GM12801 (cell line): ENCODE data around the gene PLA2G15.

ENCODE experiments used
- TF ChIP-seq, protein P1 (sequence below): IDR thresholded peaks from one replicate; pipeline ENCODE4 v1.5.1; 2011; ENCODE audit warnings: control low read depth; ENCODE audit not compliant: insufficient read length; ENCODE audit errors: extremely low read depth

Gene PLA2G15

GRCh38 chr16:68275611-68276191 is 30.5 kb downstream of the PLA2G15 start:
- TF ChIP-seq, protein P1, sequence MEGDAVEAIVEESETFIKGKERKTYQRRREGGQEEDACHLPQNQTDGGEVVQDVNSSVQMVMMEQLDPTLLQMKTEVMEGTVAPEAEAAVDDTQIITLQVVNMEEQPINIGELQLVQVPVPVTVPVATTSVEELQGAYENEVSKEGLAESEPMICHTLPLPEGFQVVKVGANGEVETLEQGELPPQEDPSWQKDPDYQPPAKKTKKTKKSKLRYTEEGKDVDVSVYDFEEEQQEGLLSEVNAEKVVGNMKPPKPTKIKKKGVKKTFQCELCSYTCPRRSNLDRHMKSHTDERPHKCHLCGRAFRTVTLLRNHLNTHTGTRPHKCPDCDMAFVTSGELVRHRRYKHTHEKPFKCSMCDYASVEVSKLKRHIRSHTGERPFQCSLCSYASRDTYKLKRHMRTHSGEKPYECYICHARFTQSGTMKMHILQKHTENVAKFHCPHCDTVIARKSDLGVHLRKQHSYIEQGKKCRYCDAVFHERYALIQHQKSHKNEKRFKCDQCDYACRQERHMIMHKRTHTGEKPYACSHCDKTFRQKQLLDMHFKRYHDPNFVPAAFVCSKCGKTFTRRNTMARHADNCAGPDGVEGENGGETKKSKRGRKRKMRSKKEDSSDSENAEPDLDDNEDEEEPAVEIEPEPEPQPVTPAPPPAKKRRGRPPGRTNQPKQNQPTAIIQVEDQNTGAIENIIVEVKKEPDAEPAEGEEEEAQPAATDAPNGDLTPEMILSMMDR = no peak

- TF ChIP-seq, protein P1 = no peak
Observed at GRCh38 chr16:68276223-68276622, 31.1 kb downstream of the PLA2G15 start.

DNA sequence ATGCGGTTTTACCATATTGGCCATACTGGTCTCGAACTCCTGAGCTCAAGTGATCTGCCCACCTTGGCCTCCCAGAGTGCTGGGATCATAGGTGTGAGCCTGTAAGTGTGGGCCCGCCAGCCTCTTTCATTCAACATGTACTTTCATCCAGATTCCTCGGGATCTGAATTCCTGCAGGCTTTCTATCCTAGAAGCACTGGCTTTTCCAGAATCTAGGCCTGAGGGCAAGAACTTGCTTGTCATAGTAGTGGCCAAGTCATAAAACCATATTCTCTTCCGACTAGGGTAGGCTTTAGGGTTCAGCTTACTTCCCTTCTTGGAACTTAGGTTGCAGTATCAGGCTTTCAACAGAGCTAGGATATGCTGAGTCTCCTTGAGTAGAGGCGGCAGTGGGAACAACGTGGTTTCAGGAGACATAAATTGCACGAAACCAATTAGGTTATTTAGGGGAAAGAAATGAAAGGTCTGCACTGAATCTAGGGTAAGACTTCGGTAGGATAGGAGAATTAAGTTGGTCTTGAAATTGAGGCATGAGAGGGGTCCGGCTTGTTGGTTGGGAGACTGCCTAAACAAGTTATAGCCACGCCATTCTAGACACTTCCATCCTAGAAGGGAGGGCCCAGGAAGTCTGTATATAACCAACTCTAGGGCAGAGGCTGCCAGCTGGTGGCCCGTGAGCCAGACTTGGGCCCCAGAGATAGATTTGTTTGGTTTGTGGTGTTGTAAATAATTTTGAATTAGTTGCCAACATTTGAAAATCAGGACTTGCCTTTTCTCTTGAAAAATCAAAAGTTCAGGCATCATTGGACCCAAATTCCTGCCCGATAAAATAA is 34.8 kb downstream of the PLA2G15 start:
- TF ChIP-seq, protein P1 = no peak

- TF ChIP-seq, protein P1 = no peak
Observed at GRCh38 chr16:68281368-68282063, 36.3 kb downstream of the PLA2G15 start.

DNA sequence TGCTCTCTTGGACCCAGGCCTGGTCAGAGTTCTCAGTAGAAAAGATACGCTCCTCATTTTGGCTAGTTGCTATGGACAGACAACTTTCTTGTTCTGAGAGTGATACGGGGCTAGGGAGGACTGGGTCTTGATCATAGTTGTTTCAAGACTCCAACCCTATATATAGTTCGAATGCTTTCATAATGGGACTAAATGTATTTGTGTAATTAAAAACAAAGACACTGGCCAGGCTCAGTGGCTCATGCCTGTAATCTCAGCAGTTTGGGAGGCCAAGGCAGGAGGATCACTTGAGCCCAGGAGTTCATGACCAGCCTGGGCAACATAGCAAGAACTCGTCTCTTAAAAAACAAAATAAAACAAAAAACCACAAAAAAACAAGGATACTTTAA is 36.9 kb downstream of the PLA2G15 start:
- TF ChIP-seq, protein P1 = no peak

DNA sequence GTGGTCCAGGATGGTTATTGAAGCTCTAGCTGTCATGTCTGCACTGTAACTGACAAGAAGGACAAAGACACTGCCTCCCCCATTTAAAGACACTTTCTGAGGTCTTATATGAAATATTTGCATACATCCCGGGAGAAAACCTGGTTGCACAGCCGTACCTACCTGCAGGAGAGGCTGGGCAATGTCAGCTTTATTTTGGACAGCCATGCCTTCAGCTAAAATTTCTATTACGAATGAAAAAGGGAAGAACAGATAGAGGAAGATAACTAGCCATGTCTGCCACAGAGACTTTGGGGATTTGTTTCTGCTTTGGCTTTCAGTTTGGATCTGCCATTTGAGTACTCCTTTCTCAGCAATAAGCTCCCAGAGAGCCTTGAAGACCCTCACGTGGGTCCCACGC is 38.2 kb downstream of the PLA2G15 start:
- TF ChIP-seq, protein P1 = no peak

DNA sequence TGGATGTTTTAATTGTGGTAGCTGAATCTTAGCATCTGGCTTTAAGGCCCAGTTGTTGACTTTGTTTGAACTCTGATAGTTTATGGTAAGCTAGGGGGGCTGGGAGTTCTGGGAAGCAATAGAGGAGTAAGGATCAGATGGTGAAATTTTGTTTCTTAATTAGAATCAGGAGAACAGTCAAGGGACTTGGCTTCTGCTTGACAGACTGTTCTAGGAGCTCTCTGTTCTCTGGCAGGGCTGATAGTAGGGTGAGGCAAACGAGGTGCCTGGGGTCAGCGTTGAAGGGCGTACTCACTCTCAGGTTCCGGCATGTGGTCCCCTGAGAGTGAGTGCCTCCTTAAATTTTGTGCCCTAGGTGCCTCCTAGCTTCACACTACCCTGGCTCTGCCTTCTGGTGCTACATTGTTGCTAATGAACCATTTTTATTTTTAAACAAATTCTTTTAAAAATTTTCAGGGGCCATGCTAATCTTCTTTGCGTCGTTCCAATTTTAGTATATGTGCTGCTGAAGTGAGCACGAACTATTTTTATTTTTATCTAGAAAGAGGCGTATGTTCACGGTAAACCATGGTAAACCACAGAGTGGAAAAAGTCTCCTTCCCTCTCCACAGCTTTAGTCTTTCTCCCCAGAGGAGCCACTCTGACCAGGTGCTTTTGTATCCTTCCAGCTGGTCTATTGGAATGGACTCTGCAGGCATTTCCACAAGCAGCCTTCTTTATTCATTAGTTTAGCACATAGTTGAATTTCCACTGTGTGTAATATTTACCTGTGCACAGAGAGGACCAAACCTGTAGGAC is 38.8 kb downstream of the PLA2G15 start:
- TF ChIP-seq, protein P1 = no peak
